Activated CD8-positive, alpha-beta memory T cell treated with anti-CD3 and anti-CD28 coated beads, Interleukin-2, amount 50 U/mL, for 4 hours (primary cell): Measurements from ENCODE around the gene PPP1R18.
"Not testable (repeated sequence)": the region's sequence is repeated elsewhere in the genome, so short reads cannot be mapped to it uniquely, and the experiment has no call there.

ENCODE experiments used
- DNase-seq: peaks from one replicate; pipeline ENCODE4 v3.0.0-alpha.2; 2020

PPP1R18 gene

DNA sequence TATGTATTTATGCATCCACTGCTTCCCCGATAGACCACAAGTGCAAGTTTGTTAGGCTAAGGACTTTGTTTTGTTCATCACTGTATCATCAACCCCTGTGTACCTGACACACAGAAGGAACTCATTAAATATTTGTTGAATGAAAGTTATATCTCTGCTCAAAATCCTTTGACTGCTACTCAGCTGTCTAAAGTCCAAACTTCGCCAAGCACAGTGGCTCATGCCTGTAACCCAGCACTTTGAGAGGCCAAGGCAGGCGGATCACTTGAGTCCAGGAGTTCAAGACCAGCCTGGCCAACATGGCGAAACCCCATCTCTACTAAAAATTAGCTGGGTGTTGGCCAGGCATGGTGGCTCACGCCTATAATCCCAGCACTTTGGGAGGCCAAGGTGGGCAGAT, 28.5 kb downstream of the PPP1R18 start:
- not testable (repeated sequence) for DNase-seq

DNA sequence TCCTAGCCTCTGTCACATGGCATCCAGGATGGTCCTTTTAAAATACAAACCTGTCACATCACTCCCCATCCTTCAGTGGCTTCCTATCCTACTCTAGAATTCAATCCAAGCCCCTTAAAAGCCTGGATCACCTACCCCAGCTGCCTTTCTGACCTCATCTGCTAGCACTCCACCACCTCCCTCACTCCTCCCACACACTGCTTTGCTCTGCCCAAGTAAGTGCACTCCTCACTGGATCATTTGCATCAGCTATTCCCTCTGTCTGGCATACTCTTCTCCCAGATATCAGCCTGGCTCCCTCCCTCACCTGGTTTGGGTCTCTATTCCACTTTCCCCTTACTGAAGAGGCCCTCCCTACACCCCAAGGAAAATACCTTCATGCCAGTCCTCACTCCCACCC, 29.0 kb downstream of the PPP1R18 start:
- DNase-seq = no peak

DNA sequence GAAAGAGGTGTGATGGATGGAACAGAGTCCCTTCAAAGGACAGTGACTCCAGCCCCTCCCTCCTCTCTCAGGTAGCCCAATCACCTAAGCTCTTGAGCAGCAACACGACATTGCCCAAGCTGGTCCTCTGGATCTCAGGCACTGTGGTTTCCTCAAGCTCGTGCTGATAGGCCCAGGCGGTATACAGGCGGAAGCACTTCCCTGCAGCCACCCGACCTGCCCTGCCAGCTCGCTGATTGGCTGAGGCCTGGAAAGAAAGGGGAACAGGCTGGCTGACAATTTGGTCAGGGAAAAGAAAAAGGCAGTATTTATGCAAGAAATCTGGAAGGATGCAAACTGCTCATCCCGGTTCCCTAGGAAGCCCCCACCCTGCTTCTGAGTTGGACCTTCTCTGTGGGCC, 29.9 kb downstream of the PPP1R18 start:
- DNase-seq = no peak

DNA sequence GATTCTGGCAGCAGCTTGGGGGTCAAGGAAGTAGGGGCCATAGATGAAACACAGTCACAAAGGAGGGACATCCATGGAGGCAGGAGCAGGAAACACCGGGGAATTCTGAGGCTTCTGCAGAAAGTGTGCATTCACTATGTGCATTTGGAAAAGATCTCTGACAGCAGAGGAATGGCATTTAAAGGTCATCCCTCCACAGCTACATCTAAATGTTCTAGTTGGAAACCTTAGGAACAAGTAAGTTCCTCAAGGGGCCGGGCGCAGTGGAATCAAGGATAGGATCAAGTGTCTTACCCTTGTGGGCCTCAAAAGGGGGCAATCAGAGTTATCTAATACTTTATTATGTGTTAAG, 30.7 kb downstream of the PPP1R18 start:
- DNase-seq = no peak

DNA sequence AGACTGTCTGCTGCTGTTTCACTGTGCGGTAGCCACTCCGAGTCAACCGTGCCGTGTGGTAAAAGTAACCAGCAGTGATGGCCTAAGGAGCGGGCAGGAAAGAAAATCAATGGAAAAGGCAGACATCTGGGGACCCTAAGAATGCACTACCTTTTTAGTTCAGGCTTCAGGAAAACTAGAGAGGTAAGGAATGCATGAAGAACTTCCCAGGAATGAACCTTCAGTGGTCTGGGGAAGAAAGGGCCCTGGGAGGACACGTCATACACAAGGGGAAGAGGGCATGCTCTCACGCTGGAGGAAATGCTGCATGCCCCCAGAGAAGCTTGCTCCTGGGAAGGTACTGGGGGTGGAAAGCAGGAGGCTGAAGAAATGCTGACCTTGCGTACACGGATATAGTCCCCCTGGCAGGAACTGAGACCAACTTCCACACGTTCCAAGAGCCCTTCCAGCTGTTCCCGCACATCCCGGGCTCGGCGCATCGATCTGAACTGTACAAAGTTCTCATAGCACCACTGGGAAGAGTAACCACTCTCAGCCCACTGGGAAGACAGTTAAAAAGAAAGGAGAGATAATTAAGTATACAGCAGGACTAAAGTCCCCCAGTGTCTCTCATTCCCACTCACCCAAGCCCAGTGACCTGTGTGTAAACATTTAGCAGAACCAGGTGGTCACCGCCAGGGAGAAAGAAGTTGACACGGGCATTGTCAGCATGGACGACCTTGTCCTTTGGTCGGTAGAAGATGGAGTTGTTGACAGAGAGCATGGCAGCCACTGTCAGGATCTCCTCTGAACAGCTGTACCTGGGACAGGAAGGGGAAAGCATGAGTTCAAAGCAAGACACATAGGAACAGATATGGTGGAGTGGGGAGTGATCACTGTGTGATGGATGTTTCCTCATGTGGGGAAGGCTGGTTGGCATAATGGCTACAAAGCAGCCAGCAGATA, 31.4 kb downstream of the PPP1R18 start:
- DNase-seq = no peak

DNA sequence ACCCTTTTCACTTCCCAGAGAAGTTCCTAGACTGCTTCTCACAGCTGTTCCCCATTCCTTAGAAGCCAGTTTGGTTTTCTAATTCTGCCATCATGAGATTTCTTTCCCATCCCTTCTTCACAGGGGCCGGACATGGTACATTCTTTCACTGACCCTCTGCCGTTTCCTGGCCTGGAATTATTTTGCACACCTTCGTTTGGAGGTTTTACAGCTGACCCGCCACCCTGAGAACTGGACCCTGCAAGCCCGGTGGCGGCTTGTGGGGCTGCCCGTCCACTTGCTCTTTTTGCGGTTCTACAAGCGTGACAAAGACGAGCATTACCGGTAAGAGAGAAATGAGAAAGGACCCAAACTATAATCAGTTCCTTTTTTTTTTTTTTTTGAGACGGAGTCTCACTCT, 35.3 kb downstream of the PPP1R18 start:
- no peak for DNase-seq

DNA sequence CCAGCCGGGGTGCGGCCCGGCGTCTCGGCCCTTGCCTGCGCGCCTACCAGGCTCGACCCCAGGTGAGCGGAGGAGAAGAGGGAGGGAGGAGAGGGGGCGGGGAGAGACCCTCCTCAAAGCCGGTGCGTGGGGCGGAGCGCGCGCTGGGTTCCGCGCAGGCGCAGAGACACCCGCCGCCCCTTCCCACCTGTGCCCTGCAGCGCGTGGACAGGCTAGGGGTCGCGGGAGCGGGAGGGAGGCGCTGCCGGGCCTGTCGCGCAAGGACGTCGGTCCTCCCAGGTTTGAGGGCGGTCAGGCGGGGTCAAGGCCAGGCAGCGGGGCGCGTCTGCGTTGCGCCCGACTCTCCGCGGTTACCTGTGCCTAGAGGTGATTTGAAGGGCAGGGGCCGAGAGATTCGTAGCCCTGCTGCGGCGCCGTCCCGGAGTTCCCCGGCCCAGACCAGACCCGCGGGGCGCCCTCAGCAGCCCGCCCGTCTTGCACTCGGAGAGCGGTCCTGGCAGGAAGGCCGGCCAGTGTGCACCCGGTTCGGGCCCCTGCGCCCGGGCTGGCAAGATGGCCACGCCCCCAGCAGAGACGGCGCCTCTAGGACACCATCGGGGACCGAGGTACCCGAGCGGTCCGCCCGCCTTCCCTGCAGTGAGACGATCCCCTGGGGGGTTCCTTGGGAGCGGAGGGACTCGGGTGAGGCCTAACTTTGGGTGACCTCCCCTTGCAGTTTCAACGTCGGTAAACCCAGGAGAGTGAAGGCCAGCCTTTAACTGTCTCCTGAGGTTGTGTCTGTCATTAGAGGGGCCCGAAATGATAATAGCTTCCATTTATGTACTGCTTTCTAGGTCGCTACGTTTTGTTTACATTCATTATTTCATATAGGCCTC, 39.0 kb downstream of the PPP1R18 start:
- DNase-seq = peak; percentile 74

DNA sequence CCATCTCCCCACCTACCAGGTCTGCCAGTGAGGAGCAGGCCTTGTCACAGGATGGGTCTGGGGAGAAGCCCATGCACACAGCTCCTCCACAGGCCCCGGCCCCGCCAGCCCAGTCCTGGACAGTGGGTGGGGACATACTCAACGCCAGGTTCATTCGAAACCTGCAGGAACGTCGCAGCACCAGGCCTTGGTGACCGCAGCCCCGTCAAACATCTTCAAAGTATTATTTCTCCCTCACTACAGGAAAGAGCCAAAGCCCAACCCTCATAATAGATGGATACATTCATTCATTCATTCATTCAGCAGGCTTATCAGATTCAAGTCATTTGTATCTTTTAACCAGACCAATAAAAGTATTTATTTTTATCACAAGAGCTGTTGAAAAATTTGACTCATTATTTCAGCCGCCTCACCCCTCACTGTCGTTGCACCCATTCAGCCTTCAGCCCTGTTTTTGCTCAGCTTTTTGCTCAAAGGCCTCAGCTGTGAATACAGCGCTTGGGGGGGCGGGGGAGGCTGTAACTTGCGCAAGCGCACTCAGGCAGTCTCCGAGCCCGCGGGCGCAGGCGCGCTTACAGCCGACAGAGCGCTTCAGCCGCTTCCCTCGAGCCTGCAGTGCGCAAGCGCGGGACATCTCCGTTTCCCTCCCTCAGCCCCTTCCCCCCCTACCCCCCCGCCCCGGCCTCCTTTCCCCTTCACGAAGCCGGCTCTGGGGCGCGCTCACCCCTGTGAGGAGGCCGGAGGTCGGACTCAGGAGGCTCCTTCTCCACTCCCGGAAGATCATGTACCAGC, 39.8 kb downstream of the PPP1R18 start, which contains the start of gene C6orf136:
C6orf136 (plus strand) TSS at position 684 of the 792 bp plus-strand sequence; CDS start at position 783, 99 bp downstream.
- peak; percentile 92 for DNase-seq

DNA sequence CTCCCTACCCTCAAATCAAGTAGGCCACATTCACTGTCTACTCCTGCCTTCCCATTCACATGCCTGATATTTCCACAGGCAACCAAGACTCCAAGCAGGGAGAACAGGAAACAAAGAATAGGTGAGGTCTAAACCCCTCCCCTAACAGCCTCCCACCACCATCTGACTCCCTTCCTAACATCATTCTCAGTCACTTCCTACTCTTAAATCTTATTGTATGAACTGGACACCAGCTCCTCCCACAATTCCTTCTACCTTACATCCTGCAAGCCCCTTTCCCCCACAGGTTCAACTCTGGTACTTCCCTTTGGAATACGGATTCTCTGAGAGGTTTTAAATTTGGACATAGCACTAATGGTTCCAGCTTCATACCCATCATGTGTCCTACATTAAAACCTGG, 40.5 kb downstream of the PPP1R18 start:
- DNase-seq = no peak

DNA sequence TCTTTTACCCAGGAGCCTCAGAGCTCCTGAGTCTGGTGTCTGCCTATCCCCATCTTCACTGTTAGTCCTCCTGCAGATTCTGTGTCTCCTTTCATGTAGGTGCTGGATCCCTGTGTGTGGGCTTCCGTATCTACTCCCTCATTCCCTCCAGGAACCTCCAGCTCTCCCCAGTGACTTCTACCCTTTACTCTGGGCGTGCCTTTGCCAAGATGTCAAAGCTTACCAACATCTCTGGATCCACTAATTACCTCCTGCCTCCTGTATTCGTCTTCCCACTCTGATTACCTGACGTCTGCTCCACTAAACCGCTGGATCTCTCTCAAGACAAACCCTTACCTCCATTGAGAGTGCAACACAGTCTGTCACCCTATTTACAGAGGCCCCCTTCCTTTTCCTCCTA, 41.7 kb downstream of the PPP1R18 start:
- DNase-seq = no peak

DNA sequence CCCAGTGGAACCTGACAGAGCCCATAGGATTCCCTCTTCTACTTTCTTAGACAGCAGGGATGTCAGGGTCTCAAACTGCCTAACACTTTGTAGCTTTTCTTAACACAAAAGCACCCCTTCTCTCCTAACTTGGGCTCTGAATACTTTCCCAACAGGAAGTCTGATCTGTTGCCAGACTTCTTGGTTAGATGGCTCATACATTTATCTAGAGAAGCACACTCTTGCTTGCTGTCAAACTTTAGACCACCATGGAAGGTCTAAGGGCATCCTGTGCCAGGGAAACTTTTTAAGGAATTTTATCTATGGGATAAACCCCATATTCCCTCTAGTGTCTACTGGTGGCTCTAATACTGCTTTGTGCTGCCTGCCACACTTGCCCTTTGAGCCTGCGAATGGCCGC, 42.8 kb downstream of the PPP1R18 start:
- DNase-seq = no peak

DNA sequence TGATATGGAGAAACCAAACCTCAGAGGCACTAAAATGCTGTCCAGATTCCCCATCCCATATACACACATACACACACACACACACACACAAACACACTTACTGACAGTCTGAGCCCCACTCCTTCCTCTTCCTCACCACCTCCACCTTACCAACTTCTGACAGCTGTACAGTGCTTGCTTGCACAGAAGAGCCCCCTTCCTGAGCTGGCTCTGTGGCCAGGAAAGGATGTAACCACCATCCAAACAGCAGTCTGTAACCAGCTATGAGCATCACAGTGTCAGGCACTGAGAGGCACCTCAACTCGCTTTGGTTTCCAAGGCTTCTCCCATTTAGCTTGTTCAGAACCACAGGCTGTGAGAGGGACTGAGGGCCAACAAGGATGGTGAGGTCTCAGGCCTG, 45.4 kb downstream of the PPP1R18 start:
- DNase-seq = no peak

DNA sequence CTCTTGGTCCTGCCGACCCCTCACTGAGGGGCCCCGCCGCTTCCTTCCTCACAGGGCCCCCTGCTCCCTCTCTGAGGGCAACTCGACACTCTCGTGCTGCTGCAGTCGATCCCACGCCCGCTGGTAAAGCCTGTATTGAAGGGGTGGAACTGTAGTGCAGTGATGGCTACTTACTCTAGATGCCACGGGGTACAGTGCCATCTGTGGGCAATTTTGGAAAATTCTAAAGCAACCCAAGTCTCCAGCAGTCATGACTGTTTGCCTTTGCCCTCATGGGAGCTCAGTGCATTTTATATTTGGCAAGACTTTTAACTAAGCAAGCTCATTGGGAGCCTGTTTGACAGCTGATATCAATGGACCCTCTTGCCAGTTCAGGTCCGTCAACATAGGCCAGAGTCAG, 46.0 kb downstream of the PPP1R18 start:
- no peak for DNase-seq

DNA sequence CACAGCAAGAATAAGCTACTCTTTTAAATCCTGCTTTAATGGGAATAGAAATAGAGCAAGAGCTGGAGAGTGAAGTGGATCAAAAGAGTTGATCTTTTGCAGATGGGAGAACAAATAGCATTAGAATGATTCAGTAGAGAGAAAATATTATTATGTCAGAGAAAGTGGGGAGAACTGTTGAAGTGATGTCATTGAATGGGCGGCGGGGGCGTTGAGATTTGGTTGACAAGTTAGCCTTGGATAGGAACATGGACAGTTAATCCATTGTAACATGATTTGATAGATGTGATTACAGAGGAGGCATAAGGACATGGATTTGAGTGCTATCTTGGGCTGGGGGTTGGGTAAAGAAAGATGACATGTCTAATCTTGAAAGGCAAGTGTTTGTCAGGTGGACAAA, 50.6 kb downstream of the PPP1R18 start:
- DNase-seq = no peak

DNA sequence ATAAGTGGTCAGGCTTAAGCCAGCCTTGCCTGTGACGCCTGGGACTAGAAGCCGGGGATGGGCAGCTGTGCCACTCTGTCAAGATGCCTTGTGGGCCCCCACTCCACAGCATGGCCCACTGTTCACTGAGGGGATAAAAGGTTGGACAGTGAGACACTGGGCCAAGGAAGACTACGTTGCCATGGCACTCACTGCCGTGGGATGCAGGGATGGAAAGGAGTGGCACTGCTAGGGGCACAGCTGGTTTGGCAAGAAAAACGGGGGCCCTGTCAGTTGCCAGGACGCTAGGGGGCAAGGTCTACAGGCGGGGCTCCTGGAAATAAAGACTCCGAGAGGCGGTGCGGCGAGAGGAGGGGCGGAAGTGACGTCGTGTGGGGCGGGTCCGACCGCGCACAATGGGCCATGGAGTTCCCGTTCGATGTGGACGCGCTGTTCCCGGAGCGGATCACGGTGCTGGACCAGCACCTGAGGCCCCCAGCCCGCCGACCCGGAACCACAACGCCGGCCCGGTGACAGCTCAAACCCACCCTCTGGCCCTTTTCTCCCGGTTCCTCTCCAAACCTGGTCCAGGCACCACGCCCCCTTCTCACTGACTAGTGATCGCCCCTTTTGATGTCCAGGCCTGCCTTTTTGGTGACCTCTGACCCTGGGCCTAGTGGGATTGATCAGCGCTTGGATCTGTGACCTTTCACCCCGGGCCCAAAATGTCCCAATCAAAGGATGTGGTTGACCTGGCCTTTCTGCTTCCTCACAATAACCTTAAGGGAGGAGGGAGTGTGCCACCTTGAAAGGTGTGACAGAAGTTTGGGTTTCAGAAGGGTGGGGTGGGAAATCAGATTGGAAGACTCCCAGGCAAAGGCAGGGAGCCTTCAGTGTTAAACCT, 59.7 kb downstream of the PPP1R18 start, which contains the start of gene ATAT1:
ATAT1 (plus strand) TSS at position 391 of the 883 bp plus-strand sequence.
- DNase-seq = peak; percentile 92
